Mononuclear cell (primary cell): Measurements from ENCODE around the gene SAP30BP. TPM values are rescaled to one million over a fixed set of nuclear protein-coding genes. Genes with fewer than 3 reads are reported as not detected.

Experiments used
- H3K27me3 ChIP-seq: 2 replicates; pipeline ENCODE4 v1.6.0; 2011; ENCODE audit warnings: low read length, control low read depth; ENCODE audit not compliant: insufficient read depth
- H3K4me1 ChIP-seq: 2 replicates; pipeline ENCODE4 v1.5.1; 2011; ENCODE audit warnings: mild to moderate bottlenecking, low read length, control low read depth; ENCODE audit not compliant: insufficient read depth
- H3K4me3 ChIP-seq: 2 replicates; pipeline ENCODE4 v1.5.1; 2011; ENCODE audit warnings: mild to moderate bottlenecking, low read length, moderate library complexity
- H3K9me3 ChIP-seq: 2 replicates; pipeline ENCODE4 v1.5.1; 2011; ENCODE audit warnings: low read depth, mild to moderate bottlenecking, control low read depth, low read length
- total RNA-seq: library from RNA; depleted of rRNA; stranded (reverse); fragments of >200 nt; gene quantifications from one replicate; pipeline ENCODE4 v1.2.3, GENCODE V29; 2012

SAP30BP gene
- total RNA-seq, 1 donor: 105 TPM

DNA sequence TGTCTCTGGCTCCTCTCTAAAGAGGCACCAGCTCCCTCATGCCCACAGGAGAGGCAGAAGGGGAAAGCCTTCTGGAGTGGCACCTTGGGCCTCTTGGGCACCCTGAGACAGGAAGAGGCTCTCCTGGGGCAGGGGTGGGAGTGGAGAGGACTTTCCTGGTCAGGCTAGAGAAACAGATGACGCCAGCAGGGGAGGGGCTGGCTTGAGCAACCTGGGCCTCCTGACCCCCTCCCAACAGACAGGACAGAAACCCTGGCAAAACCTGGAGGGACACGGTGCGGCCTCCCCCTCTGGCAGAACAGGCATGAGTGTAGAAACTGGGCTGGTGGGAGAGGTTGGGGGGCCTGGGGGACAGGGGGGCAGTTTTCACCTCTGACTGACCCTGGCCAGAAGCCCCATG, 27.8 kb upstream of the SAP30BP start:
- H3K27me3 ChIP-seq: no peaks in the 10 kb centered on the region
- H3K4me3 ChIP-seq: no peak overlapping the region
- H3K4me1 ChIP-seq: no peaks in the 10 kb centered on the region
- H3K9me3 ChIP-seq: no peaks in the 10 kb centered on the region

DNA sequence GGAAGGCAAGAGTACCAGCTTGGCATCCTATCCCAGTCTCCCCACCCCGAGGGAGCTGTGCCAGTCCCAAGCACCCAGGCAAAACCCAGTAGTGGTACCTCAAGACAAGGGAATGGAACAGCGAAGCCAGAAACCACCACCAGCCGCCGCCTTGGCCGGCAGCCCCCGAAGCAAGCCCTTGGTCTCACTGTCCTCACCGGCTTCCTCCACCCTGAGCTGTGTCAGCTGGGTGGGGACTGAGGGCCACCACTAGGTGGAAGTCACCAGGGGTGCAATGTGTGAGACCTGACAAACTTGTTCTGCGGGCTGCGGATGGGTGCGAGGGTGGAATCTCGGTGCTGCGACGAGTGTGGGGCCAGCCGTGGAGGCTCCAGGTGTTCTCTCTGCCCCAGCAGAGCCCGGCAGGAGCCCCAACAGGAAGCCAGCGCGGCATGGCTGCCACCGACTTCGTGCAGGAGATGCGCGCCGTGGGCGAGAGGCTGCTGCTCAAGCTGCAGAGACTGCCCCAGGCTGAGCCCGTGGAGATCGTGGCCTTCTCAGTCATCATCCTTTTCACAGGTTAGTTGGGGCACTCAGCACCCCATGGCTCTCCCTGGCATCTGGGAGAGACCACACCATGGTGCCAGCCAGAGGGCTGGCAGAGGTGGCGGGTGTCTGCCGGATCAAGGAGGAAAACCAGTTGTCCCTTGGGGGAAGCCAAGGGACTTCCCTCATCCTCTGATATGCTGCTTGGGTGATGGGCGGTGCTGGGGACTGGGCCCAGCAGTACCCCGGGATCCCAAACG, 27.2 kb upstream of the SAP30BP start:
- H3K4me1 ChIP-seq: no peaks in the 10 kb centered on the region
- H3K27me3 ChIP-seq: no peaks in the 10 kb centered on the region
- H3K9me3 ChIP-seq: no peaks in the 10 kb centered on the region
- H3K4me3 ChIP-seq: no peak overlapping the region

GRCh38 chr17:75640556-75641119, 26.5 kb upstream of the SAP30BP start:
- Histone ChIP-seq H3K4me1 (peaks cover 3% of the 10 kb centered on the region), H3K27me3 (no peaks in the 10 kb centered on the region), H3K4me3 (no peak overlapping the region), H3K9me3 (no peaks in the 10 kb centered on the region)

DNA sequence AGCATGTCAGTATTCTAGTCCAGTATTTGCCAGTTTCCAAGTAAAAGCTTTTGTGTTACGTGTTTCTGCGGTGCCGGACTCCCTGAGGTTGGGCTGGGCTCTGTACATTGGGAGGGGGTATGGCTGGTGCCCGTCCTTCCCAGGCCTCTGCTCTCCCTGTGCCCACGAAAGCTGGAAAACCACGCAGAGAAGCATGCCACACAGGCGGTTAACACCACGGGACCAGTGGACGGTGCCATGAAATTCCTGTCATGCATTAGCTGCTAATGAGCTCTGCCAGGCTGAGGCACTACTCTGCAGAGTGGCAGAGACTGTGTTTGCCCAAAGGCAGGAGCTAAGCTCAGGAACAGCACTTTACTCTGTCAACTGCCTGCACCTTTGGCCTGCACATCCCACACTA, 25.8 kb upstream of the SAP30BP start:
- Histone ChIP-seq H3K27me3 (no peaks in the 10 kb centered on the region), H3K9me3 (no peaks in the 10 kb centered on the region), H3K4me3 (no peak overlapping the region), H3K4me1 (peaks cover 10% of the 10 kb centered on the region)

- Histone ChIP-seq H3K4me3 (no peak overlapping the region), H3K27me3 (no peaks in the 10 kb centered on the region), H3K9me3 (no peaks in the 10 kb centered on the region), H3K4me1 (peaks cover 13% of the 10 kb centered on the region)
These were observed 24.9 kb upstream of the SAP30BP start for GRCh38 chr17:75642182-75642783.

DNA sequence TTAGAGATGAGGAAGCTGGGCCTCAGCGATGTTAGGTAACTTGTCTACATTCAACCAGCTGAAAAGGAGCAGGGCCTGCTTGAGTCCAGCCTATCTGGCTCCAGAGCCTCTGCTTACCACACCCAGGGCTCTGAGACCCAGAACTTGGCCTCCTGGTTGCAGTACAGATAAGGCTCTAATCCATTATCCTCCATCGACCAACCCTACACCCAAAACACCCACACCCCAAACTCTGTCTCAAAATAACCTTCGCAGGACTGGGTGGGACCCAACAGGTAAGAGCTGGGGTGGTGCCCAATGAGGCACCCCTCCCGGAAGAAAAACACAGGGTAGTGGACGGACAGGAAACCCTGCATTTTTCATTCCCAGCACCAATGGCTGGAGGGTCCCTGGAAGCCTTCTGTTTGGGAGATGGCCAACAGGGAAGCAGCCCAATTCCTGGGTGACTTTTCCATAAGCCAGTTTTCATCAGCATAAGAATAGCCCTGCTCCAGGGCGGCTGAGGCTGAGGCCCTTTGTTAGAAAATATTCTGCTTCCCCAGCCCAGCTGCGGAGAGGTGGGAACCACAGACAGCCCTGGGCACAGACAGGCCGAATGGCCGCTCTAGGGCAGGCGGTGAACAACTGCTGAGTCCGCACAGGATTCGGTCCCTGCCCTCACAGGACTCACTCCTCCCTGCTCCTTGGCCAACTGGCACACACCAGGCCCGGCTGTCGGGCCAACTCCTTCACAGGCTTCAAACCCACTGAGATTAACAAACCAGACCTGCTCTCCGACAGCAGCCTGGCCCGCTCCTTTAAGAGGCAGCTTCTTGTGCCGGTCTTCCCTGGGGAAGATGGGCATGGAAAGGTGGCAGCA, 24.1 kb upstream of the SAP30BP start:
- H3K9me3 ChIP-seq: no peaks in the 10 kb centered on the region
- no peak overlapping the region for H3K4me3 ChIP-seq
- H3K27me3 ChIP-seq: no peaks in the 10 kb centered on the region
- H3K4me1 ChIP-seq: peaks cover 13% of the 10 kb centered on the region

DNA sequence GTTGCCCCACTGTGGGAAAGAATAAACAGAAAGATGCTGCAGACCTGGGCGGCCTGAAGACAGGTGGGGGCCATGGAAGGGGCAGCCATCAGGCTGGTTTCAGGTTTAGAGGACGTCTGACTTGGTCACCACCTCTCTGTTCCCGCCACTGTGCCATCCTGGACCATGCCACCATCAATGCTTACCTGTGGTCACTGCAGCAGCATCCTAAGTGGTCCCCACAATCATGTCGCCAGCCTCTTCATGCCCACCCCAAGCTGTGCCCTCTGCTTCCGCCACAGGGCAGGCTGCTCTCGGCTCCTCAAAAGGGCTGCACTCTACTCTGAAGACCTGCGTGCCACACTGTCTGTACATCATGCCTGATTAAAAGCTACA, 23.5 kb upstream of the SAP30BP start:
- H3K27me3 ChIP-seq: no peaks in the 10 kb centered on the region
- H3K4me3 ChIP-seq: no peak overlapping the region
- H3K9me3 ChIP-seq: no peaks in the 10 kb centered on the region
- H3K4me1 ChIP-seq: peaks cover 13% of the 10 kb centered on the region

- no peak overlapping the region for H3K4me3 ChIP-seq
- H3K9me3 ChIP-seq: no peaks in the 10 kb centered on the region
- no peaks in the 10 kb centered on the region for H3K27me3 ChIP-seq
- H3K4me1 ChIP-seq: peaks cover 13% of the 10 kb centered on the region
These were observed 21.6 kb upstream of the SAP30BP start for GRCh38 chr17:75645501-75645888.

DNA sequence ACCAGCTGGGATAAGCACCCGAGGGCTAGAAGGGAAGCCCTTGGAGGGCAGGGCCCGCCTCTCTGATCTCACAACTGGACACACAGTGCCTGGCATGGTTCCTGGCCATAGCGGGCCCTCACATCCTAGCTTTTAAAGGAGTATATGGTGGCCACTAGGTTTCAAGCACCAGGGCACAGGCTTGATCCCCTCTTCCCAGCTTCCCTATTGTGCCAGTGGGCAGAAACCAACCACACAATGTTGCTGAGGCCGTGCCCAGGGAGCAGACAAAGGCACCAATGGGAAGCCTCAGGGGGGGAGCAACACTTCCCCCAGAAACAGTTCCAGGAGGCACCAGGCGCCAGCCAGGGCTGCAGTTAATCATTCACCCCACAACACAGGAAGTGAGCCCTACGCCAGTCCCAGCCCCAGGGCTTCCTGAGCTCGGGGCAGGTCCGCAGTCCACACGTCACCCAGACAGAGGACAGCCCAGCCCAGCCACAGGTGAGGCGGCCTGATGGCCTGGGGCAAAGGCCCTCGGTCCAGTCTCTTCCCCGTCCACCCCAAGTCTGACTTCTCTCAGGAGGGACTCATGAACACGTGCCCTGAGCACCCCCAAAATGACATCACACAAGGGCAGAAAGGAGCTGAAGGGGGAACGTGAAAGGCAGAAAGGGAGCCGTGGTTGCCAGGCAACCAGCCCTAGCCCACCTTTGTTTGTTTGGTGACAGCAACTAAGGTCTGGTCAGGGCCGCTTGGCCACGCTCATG, 21.1 kb upstream of the SAP30BP start:
- Histone ChIP-seq H3K27me3 (no peaks in the 10 kb centered on the region), H3K4me3 (no peak overlapping the region), H3K9me3 (no peaks in the 10 kb centered on the region), H3K4me1 (peaks cover 13% of the 10 kb centered on the region)

GRCh38 chr17:75646638-75646992, 20.5 kb upstream of the SAP30BP start:
- Histone ChIP-seq H3K9me3 (no peaks in the 10 kb centered on the region), H3K27me3 (no peaks in the 10 kb centered on the region), H3K4me3 (no peak overlapping the region), H3K4me1 (peaks cover 13% of the 10 kb centered on the region)

DNA sequence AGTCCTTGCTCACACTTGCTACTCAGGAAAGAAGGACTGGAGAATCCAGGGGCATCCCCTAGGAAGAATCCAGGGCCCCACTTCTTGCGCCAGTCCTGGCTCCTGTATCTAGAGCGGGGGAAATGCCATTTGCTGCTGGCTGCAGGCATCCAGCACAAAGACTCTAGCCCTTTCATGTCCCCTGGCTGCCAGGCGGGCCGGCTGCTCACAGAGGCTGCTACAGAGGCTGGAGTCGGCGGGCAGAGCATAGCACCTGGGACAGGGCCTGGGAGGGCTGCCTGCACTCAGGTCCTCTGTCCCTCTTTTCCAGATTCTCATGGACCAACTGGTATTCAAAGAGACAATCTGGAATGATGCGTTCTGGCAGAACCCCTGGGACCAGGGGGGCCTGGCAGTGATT, 20.1 kb upstream of the SAP30BP start:
- Histone ChIP-seq H3K9me3 (no peaks in the 10 kb centered on the region), H3K27me3 (no peaks in the 10 kb centered on the region), H3K4me3 (no peak overlapping the region), H3K4me1 (peaks cover 13% of the 10 kb centered on the region)

- Histone ChIP-seq H3K4me3 (no peak overlapping the region), H3K9me3 (no peaks in the 10 kb centered on the region), H3K27me3 (no peaks in the 10 kb centered on the region), H3K4me1 (peaks cover 16% of the 10 kb centered on the region)
These were observed 19.2 kb upstream of the SAP30BP start for GRCh38 chr17:75647921-75648320.

GRCh38 chr17:75649687-75650086, 17.5 kb upstream of the SAP30BP start:
- no peaks in the 10 kb centered on the region for H3K9me3 ChIP-seq
- H3K4me1 ChIP-seq: peaks cover 34% of the 10 kb centered on the region
- H3K4me3 ChIP-seq: no peak overlapping the region
- H3K27me3 ChIP-seq: no peaks in the 10 kb centered on the region

GRCh38 chr17:75650874-75651273, 16.3 kb upstream of the SAP30BP start:
- Histone ChIP-seq H3K9me3 (no peaks in the 10 kb centered on the region), H3K27me3 (no peaks in the 10 kb centered on the region), H3K4me1 (peaks cover 30% of the 10 kb centered on the region), H3K4me3 (no peak overlapping the region)
